Activated naive CD8-positive, alpha-beta T cell (primary cell): ENCODE results near the gene GJC1.
A peak's percentile ranks its signal among the peaks of the same experiment; 100 is the strongest.

Experiments used
- H3K27ac Mint-ChIP-seq: one replicate; pipeline ENCODE4 v1.8.0; 2021; ENCODE audit warnings: mixed read lengths
- H3K27me3 Mint-ChIP-seq: one replicate; pipeline ENCODE4 v1.8.0; 2021; ENCODE audit warnings: mixed read lengths
- H3K36me3 Mint-ChIP-seq: one replicate; pipeline ENCODE4 v1.8.0; 2021; ENCODE audit warnings: mixed read lengths
- H3K4me1 Mint-ChIP-seq: one replicate; pipeline ENCODE4 v1.8.0; 2021; ENCODE audit warnings: low read depth, mixed read lengths
- H3K4me3 Mint-ChIP-seq: one replicate; pipeline ENCODE4 v1.8.0; 2021; ENCODE audit warnings: mild to moderate bottlenecking, mixed read lengths
- H3K9me3 Mint-ChIP-seq: one replicate; pipeline ENCODE4 v1.8.0; 2021; ENCODE audit warnings: low read depth, mixed read lengths

Gene GJC1

GRCh38 chr17:44854192-44854591 is 24.1 kb upstream of the GJC1 start:
- no peaks in the 10 kb centered on the region for H3K36me3 Mint-ChIP-seq
- no peaks in the 10 kb centered on the region for H3K9me3 Mint-ChIP-seq
- H3K4me3 Mint-ChIP-seq: no peak overlapping the region
- H3K4me1 Mint-ChIP-seq: no peaks in the 10 kb centered on the region
- no peak overlapping the region for H3K27ac Mint-ChIP-seq
- H3K27me3 Mint-ChIP-seq: no peaks in the 10 kb centered on the region

GRCh38 chr17:44850612-44851011 is 20.5 kb upstream of the GJC1 start:
- H3K9me3 Mint-ChIP-seq: no peaks in the 10 kb centered on the region
- no peak overlapping the region for H3K27ac Mint-ChIP-seq
- no peaks in the 10 kb centered on the region for H3K27me3 Mint-ChIP-seq
- no peak overlapping the region for H3K4me3 Mint-ChIP-seq
- no peaks in the 10 kb centered on the region for H3K36me3 Mint-ChIP-seq
- H3K4me1 Mint-ChIP-seq: no peaks in the 10 kb centered on the region

GRCh38 chr17:44850025-44850424 is 19.9 kb upstream of the GJC1 start:
- Mint-ChIP-seq H3K27me3 (no peaks in the 10 kb centered on the region), H3K9me3 (no peaks in the 10 kb centered on the region), H3K36me3 (no peaks in the 10 kb centered on the region), H3K27ac (no peak overlapping the region), H3K4me1 (no peaks in the 10 kb centered on the region), H3K4me3 (no peak overlapping the region)

GRCh38 chr17:44848961-44849489 is 18.9 kb upstream of the GJC1 start:
- Mint-ChIP-seq H3K4me1 (no peaks in the 10 kb centered on the region), H3K4me3 (no peak overlapping the region), H3K27me3 (no peaks in the 10 kb centered on the region), H3K27ac (no peak overlapping the region), H3K36me3 (no peaks in the 10 kb centered on the region), H3K9me3 (no peaks in the 10 kb centered on the region)

GRCh38 chr17:44848257-44848795 is 18.2 kb upstream of the GJC1 start:
- no peaks in the 10 kb centered on the region for H3K9me3 Mint-ChIP-seq
- H3K27me3 Mint-ChIP-seq: no peaks in the 10 kb centered on the region
- H3K4me3 Mint-ChIP-seq: no peak overlapping the region
- no peaks in the 10 kb centered on the region for H3K36me3 Mint-ChIP-seq
- H3K4me1 Mint-ChIP-seq: no peaks in the 10 kb centered on the region
- no peak overlapping the region for H3K27ac Mint-ChIP-seq

GRCh38 chr17:44847586-44847985 is 17.5 kb upstream of the GJC1 start, which contains the start of gene HIGD1B:
Gene HIGD1B (plus strand): TSS chr17:44847883. CDS start chr17:44848153, 270 bp downstream.
- Mint-ChIP-seq H3K9me3 (no peaks in the 10 kb centered on the region), H3K4me3 (no peak within 1 kb of the TSS), H3K27ac (peak within 1 kb of the TSS; percentile 28), H3K36me3 (no peaks in the 10 kb centered on the region), H3K27me3 (no peaks in the 10 kb centered on the region), H3K4me1 (peaks cover under 1% of the 10 kb centered on the region)

GRCh38 chr17:44846206-44846605 is 16.1 kb upstream of the GJC1 start:
- no peak overlapping the region for H3K27ac Mint-ChIP-seq
- H3K4me3 Mint-ChIP-seq: no peak overlapping the region
- H3K9me3 Mint-ChIP-seq: no peaks in the 10 kb centered on the region

GRCh38 chr17:44844390-44844830 is 14.3 kb upstream of the GJC1 start:
- H3K4me1 Mint-ChIP-seq: peaks cover 6% of the 10 kb centered on the region
- no peaks in the 10 kb centered on the region for H3K27me3 Mint-ChIP-seq
- H3K4me3 Mint-ChIP-seq: no peak overlapping the region
- no peak overlapping the region for H3K27ac Mint-ChIP-seq
- no peaks in the 10 kb centered on the region for H3K9me3 Mint-ChIP-seq
- H3K36me3 Mint-ChIP-seq: no peaks in the 10 kb centered on the region

More at GRCh38 chr17:44846206-44846605, 16.1 kb upstream of the GJC1 start:
- Mint-ChIP-seq H3K4me1 (peaks cover 2% of the 10 kb centered on the region), H3K27me3 (no peaks in the 10 kb centered on the region), H3K36me3 (no peaks in the 10 kb centered on the region)

GRCh38 chr17:44842748-44843147 is 12.7 kb upstream of the GJC1 start:
- H3K4me1 Mint-ChIP-seq: peaks cover 6% of the 10 kb centered on the region
- no peak overlapping the region for H3K27ac Mint-ChIP-seq
- H3K36me3 Mint-ChIP-seq: no peaks in the 10 kb centered on the region
- no peak overlapping the region for H3K4me3 Mint-ChIP-seq
- no peaks in the 10 kb centered on the region for H3K27me3 Mint-ChIP-seq
- H3K9me3 Mint-ChIP-seq: no peaks in the 10 kb centered on the region

- no peak overlapping the region for H3K27ac Mint-ChIP-seq
- no peak overlapping the region for H3K4me3 Mint-ChIP-seq
- peaks cover 6% of the 10 kb centered on the region for H3K4me1 Mint-ChIP-seq
- H3K9me3 Mint-ChIP-seq: no peaks in the 10 kb centered on the region
- no peaks in the 10 kb centered on the region for H3K27me3 Mint-ChIP-seq
- no peaks in the 10 kb centered on the region for H3K36me3 Mint-ChIP-seq
Measured at GRCh38 chr17:44840936-44841335, 10.8 kb upstream of the GJC1 start.

- Mint-ChIP-seq H3K27me3 (no peaks in the 10 kb centered on the region), H3K27ac (no peak overlapping the region), H3K4me3 (no peak overlapping the region), H3K36me3 (no peaks in the 10 kb centered on the region), H3K4me1 (peaks cover 6% of the 10 kb centered on the region), H3K9me3 (no peaks in the 10 kb centered on the region)
Measured at GRCh38 chr17:44840274-44840673, 10.2 kb upstream of the GJC1 start.

- peaks cover 4% of the 10 kb centered on the region for H3K4me1 Mint-ChIP-seq
- H3K4me3 Mint-ChIP-seq: no peak overlapping the region
- peaks cover 2% of the 10 kb centered on the region for H3K27me3 Mint-ChIP-seq
- H3K27ac Mint-ChIP-seq: no peak overlapping the region
- H3K36me3 Mint-ChIP-seq: no peaks in the 10 kb centered on the region
- H3K9me3 Mint-ChIP-seq: no peaks in the 10 kb centered on the region
Measured at GRCh38 chr17:44837196-44837595, 7.1 kb upstream of the GJC1 start.

- H3K36me3 Mint-ChIP-seq: no peaks in the 10 kb centered on the region
- H3K4me1 Mint-ChIP-seq: peaks cover 12% of the 10 kb centered on the region
- H3K4me3 Mint-ChIP-seq: no peak overlapping the region
- H3K27me3 Mint-ChIP-seq: peaks cover 13% of the 10 kb centered on the region
- H3K27ac Mint-ChIP-seq: no peak overlapping the region
- H3K9me3 Mint-ChIP-seq: no peaks in the 10 kb centered on the region
Measured at GRCh38 chr17:44832805-44833204, 2.7 kb upstream of the GJC1 start.

GRCh38 chr17:44831371-44831770 is 1.3 kb upstream of the GJC1 start:
- Mint-ChIP-seq H3K27ac (no peak overlapping the region), H3K27me3 (peaks cover 23% of the 10 kb centered on the region), H3K4me1 (peaks cover 12% of the 10 kb centered on the region), H3K36me3 (no peaks in the 10 kb centered on the region), H3K9me3 (no peaks in the 10 kb centered on the region), H3K4me3 (no peak overlapping the region)

- no peaks in the 10 kb centered on the region for H3K9me3 Mint-ChIP-seq
- peaks cover 12% of the 10 kb centered on the region for H3K4me1 Mint-ChIP-seq
- H3K36me3 Mint-ChIP-seq: no peaks in the 10 kb centered on the region
- no peak overlapping the region for H3K27ac Mint-ChIP-seq
- peak overlapping the region; percentile 78 for H3K4me3 Mint-ChIP-seq
- peaks cover 23% of the 10 kb centered on the region for H3K27me3 Mint-ChIP-seq
Measured at GRCh38 chr17:44830359-44831288, 537 bp upstream of the GJC1 start.
